Choroid plexus epithelial cell (primary cell): Measurements from ENCODE around the gene SPINT4.
"Not testable (repeated sequence)": the region's sequence is repeated elsewhere in the genome, so short reads cannot be mapped to it uniquely, and the experiment has no call there.

Experiments used
- DNase-seq: peaks from one replicate; pipeline ENCODE4 v3.0.0-alpha.2; 2010; ENCODE audit warnings: low read depth
- H3K4me3 ChIP-seq: 2 replicates; pipeline ENCODE4 v1.5.1; 2011; ENCODE audit warnings: low read depth, mild to moderate bottlenecking, control low read depth, low read length, moderate library complexity
- CTCF ChIP-seq: conservative IDR thresholded peaks from 2 replicates; pipeline ENCODE4 v1.5.1; 2011; ENCODE audit warnings: low read depth, mild to moderate bottlenecking, control low read depth, inconsistent platforms, low read length, moderate library complexity

The SPINT4 gene

GRCh38 chr20:45742596-45742995, 20.4 kb downstream of the SPINT4 start:
- no peak for TF ChIP-seq CTCF
- H3K4me3 ChIP-seq = no peak overlapping the region
- no peak for DNase-seq

GRCh38 chr20:45745015-45745414, 22.9 kb downstream of the SPINT4 start:
- DNase-seq = no peak
- TF ChIP-seq CTCF = no peak
- no peak overlapping the region for H3K4me3 ChIP-seq

- H3K4me3 ChIP-seq = no peak overlapping the region
- no peak for TF ChIP-seq CTCF
- no peak for DNase-seq
Measured at GRCh38 chr20:45751721-45752120, 29.6 kb downstream of the SPINT4 start.

- H3K4me3 ChIP-seq = no peak overlapping the region
- no peak for TF ChIP-seq CTCF
- DNase-seq = no peak
Measured at GRCh38 chr20:45752746-45753145, 30.6 kb downstream of the SPINT4 start.

GRCh38 chr20:45758096-45758495, 35.9 kb downstream of the SPINT4 start:
- no peak overlapping the region for H3K4me3 ChIP-seq

GRCh38 chr20:45759921-45760320, 37.8 kb downstream of the SPINT4 start:
- H3K4me3 ChIP-seq, DNase-seq: not testable (repeated sequence)

More at GRCh38 chr20:45758096-45758495, 35.9 kb downstream of the SPINT4 start:
- no peak for DNase-seq
- no peak for TF ChIP-seq CTCF

- H3K4me3 ChIP-seq, DNase-seq: not testable (repeated sequence)
Measured at GRCh38 chr20:45761966-45762365, 39.8 kb downstream of the SPINT4 start.

- not testable (repeated sequence) for DNase-seq, H3K4me3 ChIP-seq
Measured at GRCh38 chr20:45764618-45765282, 42.6 kb downstream of the SPINT4 start.

- no peak for DNase-seq
- TF ChIP-seq CTCF = no peak
- no peak overlapping the region for H3K4me3 ChIP-seq
Measured at GRCh38 chr20:45765307-45765875, 43.2 kb downstream of the SPINT4 start.
